GDM1 (cell line): ENCODE measurements around the gene ANO8.
"Not testable (repeated sequence)": the region's sequence is repeated elsewhere in the genome, so short reads cannot be mapped to it uniquely, and the experiment has no call there.

Source experiments
- DNase-seq: peaks from one replicate; lab custom pipeline; 2025; lab: John Stamatoyannopoulos, UW

Gene ANO8

GRCh38 chr19:17309198-17309964 lies 25.3 kb downstream of the ANO8 start, which contains the start of gene DDA1:
Gene DDA1, plus strand, starts transcription at chr19:17309563. Its CDS starts 92 bp downstream, at chr19:17309655.
- DNase-seq = peak; percentile 99

DNA sequence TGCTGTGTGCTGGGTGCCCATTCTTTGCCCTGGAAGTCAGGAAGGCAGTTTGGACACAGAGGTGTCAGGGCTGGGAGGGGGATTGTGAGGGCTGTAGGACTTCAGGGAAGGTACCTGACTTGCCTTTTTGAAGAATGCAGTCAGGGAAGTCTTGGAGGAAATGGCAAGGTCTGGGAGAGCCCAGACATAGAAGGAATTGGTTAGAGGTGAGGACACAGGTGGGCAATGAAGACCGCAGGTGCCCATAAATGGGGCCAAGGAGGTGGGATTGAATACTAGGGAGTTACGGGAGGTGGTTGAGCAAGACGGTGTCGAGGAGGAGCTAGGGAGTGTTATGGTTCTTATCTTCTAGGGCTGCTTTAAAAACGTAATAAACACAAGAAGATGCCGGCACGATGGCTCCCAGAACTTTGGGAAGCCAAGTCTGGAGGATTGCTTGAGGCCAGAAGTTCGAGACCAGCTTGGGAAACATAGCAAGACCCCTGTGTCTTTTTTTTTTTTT lies 26.7 kb downstream of the ANO8 start:
- no peak for DNase-seq

- no peak for DNase-seq
Observed at GRCh38 chr19:17306285-17306714, 28.4 kb downstream of the ANO8 start.

GRCh38 chr19:17305517-17306284 lies 29.0 kb downstream of the ANO8 start, which contains the start of gene MRPL34:
Gene MRPL34, plus strand, starts transcription at chr19:17305872. Its CDS starts 21 bp downstream, at chr19:17305893.
- peak; percentile 98 for DNase-seq

GRCh38 chr19:17305216-17305516 lies 29.5 kb downstream of the ANO8 start:
- no peak for DNase-seq

DNA sequence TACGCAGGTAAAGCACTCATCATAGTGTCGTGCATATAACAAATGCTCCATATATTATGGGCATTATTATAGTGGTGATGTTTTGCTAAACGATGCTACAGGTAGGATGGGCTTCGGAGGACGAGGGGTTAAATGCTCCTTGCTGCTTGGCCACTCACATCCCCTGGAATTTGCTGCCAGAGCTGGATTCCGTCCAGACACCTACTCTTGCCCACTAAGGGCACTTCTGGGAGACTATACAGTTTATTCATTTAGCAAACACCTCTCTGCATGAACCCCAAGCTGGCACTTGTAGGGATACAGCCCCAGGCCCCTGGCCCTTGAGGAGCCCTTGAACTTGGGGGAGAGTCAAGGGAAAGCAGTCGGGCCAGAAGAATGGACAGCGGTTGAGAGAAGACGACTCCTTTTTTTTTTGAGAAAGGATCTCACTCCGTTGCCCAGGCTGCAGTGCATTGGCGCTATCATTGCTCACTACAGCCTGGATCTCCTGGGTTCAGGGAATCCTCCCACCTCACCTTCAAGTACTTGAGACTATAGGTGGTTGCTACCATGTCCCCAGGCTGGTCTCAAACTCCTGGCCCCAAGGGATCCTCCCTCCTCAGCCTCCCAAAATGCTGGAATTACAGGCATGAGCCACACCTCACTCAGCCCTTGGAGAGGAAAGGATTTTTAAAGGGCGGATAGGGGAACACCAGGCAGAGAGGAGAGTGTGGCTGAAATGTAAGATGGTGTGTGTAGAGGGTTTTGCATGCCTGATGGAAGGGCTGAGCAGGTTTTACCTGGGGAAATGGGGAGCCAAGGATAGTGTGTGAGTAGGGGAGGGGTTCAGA lies 30.1 kb downstream of the ANO8 start:
- no peak for DNase-seq

DNA sequence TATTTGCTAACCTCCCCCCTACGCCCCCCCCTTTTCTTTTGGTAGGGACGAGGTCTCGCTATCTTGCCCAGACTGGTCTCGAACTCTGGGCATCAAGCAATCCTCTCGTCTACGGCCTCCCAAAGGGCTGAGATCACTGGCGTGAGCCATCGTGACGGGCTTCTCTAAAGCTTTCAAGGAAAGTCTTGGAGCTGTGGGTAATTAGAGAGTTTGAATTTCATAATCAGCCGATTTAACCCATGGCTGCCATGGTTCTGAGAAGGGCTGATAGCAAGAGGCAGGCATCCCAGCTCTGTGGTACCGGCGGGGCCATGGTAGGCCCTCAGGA lies 30.8 kb downstream of the ANO8 start:
- DNase-seq = no peak

- DNase-seq = peak; percentile 90
Observed at GRCh38 chr19:17303167-17303939, 31.3 kb downstream of the ANO8 start, which contains the start of gene ABHD8. Gene ABHD8, minus strand, starts transcription at chr19:17303425. Its CDS starts 1,809 bp downstream, at chr19:17301616.

DNA sequence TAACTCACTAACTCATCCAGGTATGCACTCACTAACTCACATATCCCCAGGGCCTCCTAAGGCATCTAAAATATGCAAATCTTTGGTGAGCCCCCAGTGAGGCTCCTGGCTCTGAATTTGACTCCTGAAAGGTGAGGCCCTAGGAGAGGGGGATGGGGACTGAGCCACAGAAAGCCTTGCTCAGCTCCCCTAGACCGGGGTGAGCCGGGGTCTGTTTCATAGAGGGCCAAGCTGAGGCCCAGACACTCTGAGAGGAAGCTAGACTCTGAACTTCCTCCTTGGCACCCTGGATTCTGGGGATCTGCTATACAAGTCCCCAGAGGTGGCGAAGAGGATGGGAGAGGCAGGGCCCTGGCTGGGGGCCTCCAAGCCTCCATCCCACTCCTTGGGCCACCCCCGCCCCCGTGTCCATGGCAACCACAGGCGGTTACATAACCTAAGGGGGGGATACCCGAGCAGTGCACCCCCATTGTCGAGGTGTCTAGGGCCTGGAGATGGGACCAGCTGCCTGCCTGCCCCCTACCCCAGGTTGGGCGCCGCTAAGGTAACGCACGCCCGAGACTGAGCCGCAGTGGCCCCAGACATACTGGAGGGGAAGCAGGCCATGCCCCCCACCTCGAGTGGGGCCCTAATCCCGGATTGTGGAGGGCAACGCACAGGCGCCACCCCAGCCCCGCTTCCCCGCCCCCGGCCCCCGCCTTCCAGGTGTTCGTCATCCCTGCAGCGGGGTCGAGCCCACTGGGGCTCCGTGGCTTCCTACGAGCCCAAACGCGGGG lies 32.1 kb downstream of the ANO8 start:
- DNase-seq = peak; percentile 34

GRCh38 chr19:17300992-17301619 lies 33.5 kb downstream of the ANO8 start:
- DNase-seq = no peak

DNA sequence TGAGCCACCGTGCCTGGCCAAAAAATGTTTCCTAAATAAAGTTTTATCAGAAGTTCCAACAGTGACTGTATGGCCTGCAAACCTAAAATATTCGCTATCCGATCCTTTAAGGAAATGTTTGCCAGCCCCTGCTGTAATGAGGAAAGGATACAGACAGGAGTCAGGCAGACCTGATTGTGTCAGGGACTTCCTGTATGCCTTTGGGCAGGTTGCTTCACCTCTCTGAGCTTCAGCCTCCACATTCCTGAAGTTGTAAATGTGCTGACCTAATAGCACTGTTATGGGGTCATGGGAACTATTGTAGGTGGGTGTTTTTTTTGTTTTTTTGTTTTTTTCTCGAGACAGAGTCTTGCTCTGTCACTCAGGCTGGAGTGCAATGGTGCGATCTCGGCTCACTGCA lies 37.7 kb downstream of the ANO8 start:
- no peak for DNase-seq

DNA sequence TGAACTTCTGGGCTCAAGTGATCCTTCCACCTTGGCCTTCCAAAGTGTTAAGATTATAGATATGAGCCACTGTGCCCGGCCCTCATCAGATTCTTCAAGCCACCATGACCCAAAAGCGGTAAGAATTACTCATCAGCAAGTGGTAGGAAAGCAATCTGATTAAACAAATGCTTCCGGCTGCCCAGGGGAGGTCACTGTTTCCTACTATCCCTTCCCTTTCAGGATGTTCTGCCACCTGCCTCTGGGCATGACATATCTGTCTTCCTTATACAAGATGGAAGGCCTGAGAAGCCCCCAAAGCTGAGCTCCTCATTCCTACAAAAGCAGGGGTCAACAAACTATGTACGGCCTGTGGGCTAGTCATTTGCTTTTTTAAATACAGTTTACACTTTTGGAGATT lies 38.4 kb downstream of the ANO8 start:
- no peak for DNase-seq

DNA sequence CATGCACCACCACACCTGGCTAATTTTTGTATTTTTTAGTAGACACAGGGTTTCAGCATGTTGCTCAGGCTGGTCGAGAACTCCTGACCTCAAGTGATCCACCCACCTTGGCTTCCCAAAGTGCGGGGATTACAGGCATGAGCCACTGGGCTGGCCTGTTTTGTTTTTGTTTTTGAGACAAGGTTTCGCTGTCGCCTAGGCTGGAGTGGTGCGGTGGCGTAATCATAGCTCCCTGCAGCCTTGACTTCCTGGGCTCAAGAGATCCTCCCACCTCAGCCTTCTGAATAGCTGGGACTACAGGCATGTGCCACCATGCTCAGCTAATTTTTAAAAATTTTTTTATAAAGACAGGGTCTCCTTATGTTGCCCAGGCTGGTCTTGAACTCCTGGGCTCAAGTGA lies 39.1 kb downstream of the ANO8 start:
- DNase-seq = not testable (repeated sequence)

DNA sequence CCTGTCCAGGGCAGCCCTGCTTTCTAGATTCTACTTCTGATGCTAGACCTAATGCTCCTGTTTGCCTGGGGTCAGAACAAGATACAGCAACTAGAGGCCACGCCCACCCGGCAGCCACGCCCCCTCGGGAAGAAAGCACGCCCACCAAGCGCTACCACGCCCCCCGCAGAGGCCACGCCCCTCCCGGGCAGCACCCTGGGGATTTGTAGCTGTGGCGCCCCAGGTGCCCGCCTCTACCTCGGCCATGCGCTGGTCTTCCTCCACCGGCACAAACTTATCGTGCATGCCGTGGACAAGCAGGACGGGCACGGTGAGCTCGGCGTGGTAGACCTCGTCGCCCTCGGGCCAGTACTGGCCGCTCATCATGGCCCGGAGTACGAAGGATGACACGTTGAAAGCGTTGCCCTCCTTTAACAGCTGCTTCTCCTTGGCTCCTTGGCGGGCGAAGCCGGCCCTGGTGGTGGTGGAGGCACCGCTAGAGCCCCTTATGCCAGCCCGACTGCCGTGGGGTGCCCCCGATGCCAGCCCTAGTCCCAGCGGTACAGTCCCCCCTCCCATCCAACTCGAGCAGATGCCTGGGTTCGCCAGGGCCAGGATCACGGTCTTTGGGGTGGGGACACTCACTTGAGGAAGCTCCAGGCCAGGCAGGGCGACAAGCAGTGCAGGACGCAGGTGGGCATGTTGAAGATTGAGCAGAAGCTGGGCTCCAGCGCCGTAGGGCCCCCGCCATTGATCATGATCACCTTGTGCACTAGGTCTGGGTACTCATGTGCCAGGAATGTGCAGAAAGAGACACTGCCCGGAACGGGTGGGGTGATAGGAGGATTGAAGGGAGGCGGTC lies 40.4 kb downstream of the ANO8 start:
- DNase-seq = peak; percentile 31

- DNase-seq = no peak
Observed at GRCh38 chr19:17293605-17294004, 41.0 kb downstream of the ANO8 start.

GRCh38 chr19:17292301-17293074 lies 42.2 kb downstream of the ANO8 start:
- peak; percentile 66 for DNase-seq

- no peak for DNase-seq
Observed at GRCh38 chr19:17289489-17289888, 45.2 kb downstream of the ANO8 start.

DNA sequence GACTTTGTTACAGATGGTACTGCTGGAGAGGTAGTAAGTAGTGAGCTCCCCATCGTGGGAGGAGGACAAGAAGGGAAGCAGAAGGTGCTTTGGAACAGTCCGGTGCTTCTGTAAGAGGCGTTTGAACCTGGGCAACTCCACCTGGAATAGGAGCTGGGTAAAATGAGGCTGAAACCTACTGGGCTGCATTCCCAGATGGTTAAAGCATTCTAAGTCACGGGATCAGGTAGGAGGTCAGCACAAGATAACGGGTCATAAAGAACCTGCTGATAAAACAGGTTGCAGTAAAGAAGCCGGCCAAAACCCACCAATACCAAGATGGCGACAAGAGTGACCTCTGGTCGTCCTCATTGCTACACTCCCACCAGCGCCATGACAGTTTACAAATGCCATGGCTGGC lies 47.9 kb downstream of the ANO8 start:
- DNase-seq = no peak
